GM12864 (cell line): ENCODE results near the gene CELA2A.
"Not testable (repeated sequence)": the region's sequence is repeated elsewhere in the genome, so short reads cannot be mapped to it uniquely, and the experiment has no call there.

Experiments used
- DNase-seq: peaks from one replicate; pipeline ENCODE4 v3.0.0-alpha.2; 2011; ENCODE audit warnings: low read depth
- H3K4me3 ChIP-seq: 2 replicates; pipeline ENCODE4 v1.5.1; 2011; ENCODE audit warnings: mild to moderate bottlenecking, low read depth, low read length, control low read depth
- TF ChIP-seq, protein P1 (sequence below): IDR thresholded peaks from 2 replicates; pipeline ENCODE4 v1.5.1; 2011; ENCODE audit warnings: low read depth, mild to moderate bottlenecking, moderate library complexity, low read length, control low read depth, inconsistent platforms; ENCODE audit errors: missing control alignments

Gene CELA2A

DNA sequence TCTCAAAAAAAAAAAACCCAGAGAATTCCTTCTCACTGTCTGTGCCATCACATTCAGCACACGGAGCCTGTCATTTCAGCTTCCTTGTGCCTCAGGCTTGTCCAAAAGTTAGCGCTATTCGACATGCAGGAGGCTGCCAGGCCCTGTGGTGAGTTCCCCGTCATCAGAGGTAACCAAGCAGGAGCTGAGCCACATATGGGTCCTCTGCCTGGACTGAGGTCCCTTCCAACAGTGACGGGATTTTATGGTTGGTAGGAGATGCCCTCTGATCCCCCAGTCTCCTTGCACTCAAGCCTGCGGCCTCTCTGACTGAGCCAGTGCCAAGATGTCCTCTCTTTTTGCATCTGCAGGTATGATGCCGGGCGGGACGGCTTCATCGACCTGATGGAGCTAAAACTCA, 31.0 kb upstream of the CELA2A start:
- no peak for DNase-seq
- TF ChIP-seq, protein P1, sequence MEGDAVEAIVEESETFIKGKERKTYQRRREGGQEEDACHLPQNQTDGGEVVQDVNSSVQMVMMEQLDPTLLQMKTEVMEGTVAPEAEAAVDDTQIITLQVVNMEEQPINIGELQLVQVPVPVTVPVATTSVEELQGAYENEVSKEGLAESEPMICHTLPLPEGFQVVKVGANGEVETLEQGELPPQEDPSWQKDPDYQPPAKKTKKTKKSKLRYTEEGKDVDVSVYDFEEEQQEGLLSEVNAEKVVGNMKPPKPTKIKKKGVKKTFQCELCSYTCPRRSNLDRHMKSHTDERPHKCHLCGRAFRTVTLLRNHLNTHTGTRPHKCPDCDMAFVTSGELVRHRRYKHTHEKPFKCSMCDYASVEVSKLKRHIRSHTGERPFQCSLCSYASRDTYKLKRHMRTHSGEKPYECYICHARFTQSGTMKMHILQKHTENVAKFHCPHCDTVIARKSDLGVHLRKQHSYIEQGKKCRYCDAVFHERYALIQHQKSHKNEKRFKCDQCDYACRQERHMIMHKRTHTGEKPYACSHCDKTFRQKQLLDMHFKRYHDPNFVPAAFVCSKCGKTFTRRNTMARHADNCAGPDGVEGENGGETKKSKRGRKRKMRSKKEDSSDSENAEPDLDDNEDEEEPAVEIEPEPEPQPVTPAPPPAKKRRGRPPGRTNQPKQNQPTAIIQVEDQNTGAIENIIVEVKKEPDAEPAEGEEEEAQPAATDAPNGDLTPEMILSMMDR, result no peak
- no peak overlapping the region for H3K4me3 ChIP-seq

DNA sequence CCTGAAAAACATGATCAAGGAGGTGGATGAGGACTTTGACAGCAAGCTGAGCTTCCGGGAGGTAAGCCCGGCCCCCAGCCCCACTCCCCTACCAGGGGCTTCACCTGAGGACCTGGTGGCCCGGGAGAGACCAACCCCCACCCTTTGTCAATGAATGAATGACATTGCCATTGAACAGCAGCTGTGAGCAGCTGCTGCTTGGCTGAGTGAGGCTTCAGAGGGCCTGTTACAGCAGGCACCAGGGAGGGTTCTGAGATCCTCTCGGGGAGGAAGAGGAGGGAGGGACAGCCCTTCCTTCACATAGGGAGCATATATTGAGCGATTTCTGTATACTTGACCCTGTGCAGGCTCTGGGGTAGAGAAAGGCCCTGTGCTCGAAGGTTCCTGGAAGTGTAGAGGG, 30.6 kb upstream of the CELA2A start:
- TF ChIP-seq, protein P1, result no peak
- no peak for DNase-seq
- no peak overlapping the region for H3K4me3 ChIP-seq

DNA sequence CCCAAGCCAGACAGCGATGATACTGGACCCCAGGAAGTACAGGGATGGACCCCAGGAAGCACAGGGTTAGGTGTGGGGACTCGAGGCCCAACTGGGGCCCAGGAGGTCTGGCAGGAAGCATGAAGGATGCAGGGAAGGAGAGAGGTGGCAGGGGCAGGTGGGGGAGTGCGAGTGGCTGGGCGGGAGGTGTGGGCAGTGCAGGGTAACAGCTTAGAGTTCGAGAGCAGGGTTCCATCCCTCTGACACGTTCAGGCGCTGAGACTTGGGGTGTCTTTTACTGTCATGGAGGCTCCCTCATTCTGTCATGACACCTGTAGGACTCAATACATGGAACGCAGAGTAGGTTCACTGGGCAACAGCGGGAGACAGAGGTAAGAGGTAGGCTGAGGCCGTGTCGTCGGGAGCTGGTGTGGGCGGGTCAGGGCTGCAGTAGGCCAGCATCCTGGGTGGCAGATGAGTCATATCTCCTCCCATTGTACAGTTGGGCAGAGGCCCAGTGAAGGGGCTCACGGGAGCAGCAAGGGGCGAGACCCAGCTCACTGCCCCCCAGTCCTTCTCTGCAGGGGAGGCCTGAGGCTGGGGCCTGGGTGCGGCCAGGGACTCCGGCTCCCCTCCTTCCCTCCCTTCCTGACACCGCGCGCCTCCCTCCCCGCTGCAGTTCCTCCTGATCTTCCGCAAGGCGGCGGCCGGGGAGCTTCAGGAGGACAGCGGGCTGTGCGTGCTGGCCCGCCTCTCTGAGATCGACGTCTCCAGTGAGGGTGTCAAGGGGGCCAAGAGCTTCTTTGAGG, 29.8 kb upstream of the CELA2A start:
- no peak overlapping the region for H3K4me3 ChIP-seq
- TF ChIP-seq, protein P1, result no peak
- no peak for DNase-seq

DNA sequence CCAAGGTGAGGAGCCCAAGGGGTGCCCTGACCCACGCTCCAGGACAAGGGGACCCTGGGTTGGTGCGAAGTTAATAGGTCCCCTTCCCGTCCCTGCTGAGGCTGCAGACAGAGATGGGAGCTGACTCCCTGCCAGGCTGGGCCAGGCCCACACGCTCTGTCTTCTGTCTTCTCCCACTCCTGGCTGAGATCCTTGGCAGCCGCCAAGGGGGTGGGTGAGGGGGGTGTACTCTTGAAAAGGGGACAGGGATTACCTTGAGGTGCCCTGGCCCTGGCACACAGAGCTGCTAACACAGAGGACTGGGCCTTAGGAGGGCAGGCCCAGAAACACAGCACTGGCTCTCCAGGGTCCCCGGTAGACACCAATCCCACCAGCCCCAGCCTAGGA, 29.3 kb upstream of the CELA2A start:
- no peak overlapping the region for H3K4me3 ChIP-seq
- TF ChIP-seq, protein P1, result no peak
- DNase-seq, result no peak

DNA sequence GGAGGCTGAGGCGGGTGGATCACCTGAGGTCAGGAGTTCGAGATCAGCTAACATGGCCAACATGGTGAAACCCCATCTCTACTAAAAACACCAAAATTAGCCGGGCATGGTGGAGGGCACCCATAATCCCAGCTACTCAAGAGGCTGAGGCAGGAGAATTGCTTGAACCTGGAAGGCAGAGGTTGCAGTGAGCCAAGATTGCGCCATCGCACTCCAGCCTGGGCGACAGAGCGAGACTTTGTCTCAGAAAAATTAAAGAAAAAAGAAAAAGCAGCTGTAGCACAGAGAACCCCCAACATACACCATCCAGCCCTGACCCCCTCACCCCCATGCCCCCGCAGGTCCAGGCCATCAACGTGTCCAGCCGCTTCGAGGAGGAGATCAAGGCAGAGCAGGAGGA, 28.3 kb upstream of the CELA2A start:
- not testable (repeated sequence) for DNase-seq, H3K4me3 ChIP-seq

DNA sequence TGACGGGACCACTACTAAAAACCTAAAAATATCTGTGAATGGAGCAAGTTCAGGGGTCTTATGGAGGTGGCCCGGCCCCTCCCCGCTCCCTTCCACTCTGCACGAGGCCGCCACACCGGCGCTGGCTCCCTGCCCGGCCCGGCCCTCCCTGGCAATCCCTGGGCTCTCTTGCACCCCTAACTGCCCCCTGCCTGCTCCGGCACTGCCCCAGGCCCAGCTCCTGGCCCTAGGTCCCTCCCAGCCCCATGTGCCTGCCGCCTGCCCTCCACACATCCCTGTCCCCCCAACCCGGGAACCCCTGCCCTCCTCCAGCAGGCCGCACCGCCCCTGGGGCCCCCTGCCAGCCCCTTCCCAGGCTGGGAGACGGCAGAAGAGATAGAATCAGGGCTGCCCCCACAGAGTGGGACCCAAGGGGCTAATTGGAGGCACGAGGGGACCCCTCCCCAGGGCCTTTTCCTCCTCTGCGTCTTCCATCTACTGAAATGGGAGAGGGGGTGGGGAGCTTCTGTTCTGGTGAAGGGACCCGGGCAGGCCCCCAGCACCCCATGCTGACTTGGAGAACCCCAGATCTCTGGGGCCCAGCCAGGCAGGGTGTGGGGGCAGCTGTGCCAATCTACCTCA, 27.6 kb upstream of the CELA2A start:
- no peak overlapping the region for H3K4me3 ChIP-seq
- DNase-seq, result no peak
- TF ChIP-seq, protein P1, result no peak

DNA sequence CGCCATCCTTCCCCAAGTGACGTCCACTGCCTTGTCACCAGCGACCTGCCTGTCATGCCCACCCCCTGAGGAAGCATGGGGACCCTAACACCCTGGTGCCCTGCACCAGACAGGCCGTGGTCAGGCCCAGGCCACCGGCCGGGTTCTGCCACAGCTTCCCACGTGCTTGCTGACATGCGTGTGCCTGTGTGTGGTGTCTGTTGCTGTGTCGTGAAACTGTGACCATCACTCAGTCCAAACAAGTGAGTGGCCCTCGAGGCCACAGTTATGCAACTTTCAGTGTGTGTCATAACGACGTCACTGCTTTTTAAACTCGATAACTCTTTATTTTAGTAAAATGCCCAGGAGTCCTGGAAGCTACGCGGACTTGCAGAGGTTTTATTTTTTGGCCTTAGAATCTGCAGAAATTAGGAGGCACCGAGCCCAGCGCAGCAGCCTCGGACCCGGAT, 26.8 kb upstream of the CELA2A start:
- H3K4me3 ChIP-seq, result no peak overlapping the region
- DNase-seq, result no peak
- TF ChIP-seq, protein P1, result no peak
